Stimulated activated CD4-positive, alpha-beta T cell treated with anti-CD3 and anti-CD28 coated beads, Interleukin-2, amount 100 ng/mL, for 48 hours (primary cell): ENCODE results near the gene PDP2.

Experiments used
- DNase-seq, 2 donors: peaks; one replicate each; pipeline ENCODE4 v3.0.0-alpha.2; 2020

Gene PDP2

DNA sequence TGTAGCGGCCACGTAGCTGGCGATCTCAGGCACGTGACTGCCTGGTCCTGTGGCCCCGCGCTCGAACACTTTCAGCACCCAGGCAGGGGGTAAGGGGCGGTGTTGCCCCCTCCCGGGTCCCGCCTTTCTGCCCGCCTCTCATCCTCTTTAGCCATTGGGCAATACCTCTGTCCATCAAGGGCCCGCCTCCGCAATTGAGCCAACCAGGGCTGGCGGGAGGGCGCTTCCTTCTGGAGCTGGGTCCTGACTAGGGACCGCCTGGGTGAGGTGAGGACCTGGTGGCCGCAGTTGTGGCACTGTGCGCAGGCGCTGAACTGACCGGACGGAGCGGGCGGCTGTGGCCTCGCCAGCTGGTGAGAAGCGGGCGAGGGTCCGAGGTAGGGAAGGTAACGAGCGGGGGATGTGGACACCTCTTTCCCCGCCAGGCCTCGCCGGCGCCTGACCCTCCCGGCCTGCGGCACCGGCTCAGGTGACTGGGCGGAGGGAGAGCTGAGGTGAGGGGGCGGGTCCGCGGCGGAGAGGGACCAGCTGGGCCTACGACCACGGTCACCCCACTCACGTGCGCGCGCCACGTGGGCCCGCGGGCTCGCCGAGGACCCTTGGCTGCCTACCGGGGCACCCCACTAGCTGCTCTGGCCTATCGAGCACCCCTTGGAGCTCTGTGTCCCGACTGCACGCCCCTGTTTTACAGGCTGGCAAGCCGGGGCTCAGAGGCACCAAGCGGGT lies at the start of gene PDP2:
Gene PDP2, plus strand, starts transcription at position 228 of the 726 bp plus-strand sequence. CDS start 3,770 bp downstream, outside the sequence.
- DNase-seq = peak; percentile 88 to 90

DNA sequence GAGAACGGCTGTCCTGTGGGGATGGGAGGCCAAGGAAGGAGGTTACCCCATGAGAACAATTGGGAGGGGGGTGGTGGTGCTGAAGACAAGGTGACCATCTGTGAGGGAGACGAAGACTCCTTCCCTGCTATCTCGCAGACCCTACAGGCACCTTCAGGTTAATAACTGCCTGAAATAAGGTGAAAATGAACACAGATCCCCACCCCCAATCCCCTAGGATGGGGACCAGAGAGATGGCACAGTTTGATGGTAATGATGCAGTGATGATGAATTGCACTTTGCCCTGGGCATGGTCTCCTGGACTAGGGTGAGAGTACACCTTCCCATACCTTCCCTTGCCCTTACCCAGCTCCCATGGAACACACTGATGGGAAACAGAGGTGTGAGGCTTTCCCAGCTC lies 48.1 kb upstream of the PDP2 start:
- no peak for DNase-seq

GRCh38 chr16:66832661-66833305 lies 47.5 kb upstream of the PDP2 start:
- no peak for DNase-seq

- DNase-seq = no peak
These were observed 45.6 kb upstream of the PDP2 start for GRCh38 chr16:66834746-66835145.

GRCh38 chr16:66840883-66841282 lies 39.4 kb upstream of the PDP2 start:
- no peak for DNase-seq

- DNase-seq = no peak
These were observed 38.9 kb upstream of the PDP2 start for GRCh38 chr16:66841366-66841765.

GRCh38 chr16:66842765-66843164 lies 37.5 kb upstream of the PDP2 start:
- DNase-seq = no peak

DNA sequence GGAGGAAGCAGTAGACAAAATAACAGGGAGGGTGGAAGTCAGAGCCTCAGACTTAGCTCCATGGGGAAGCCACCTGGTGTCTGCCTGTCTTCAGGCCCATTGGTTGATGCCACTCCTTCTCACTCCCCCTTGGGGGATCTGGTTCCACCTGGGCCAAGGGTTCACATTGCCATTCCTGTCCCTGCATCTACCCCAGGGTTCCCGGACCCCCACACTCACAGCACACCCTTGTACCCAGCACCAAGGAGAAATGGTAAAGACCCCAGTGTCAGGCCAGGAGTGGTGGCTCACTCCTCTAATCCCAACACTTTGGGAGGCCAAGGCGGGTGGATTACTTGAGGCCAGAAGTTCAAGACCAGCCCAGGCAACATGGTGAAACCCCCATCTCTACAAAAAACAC lies 37.1 kb upstream of the PDP2 start:
- DNase-seq = no peak

DNA sequence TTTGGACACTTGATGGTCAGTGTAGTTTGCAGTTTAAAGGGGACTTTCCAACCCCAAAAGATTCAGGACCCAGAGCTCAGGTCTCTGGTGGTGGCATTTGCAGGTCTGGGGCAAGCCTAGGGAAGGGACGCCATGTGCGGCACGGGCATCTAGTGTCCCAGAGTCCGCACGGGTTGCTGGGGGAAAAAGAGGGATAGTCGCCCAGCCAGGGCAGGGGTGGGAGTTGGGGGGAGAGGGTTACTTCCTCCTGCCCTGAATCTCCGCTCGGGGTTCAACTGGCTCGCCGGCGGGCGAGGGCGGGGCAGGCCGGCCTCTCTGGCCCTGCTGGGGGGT lies 36.3 kb upstream of the PDP2 start:
- DNase-seq = no peak

DNA sequence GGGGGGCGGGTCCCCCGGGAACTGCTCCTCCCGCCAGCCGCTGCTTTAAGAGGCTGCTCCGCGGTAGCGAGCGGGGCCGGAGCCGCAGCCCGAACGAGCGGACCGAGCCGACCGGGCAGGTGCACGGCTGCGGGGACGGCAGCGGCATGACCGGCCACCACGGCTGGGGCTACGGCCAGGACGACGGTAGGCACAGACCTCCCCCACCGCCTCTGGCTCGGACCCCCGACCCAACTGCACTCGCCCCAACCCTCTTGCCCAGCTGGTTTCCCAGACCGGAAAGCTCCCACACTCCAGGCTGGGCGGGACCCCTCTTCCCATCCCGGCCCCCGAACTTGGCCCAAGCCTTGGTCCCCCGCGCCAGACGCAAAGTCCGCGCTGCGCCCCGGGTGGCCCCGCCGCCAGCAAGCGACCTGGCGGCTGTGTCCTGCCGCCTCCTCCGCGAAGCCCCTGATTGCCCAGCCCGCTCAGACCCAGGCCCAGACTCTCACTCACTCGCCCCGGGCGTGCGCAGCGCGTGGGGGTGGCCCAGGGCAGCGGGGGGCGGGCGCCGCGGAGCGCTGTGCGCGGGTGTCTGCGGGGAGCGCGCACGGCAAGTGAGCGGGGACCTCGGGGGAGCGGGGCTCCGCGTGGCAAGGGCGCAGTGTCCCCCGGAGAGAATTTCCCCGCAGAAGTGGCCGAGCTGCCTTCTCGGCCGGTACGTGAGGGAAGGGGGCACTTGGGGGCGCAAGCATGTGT lies 35.8 kb upstream of the PDP2 start, which contains the start of gene CA7:
Gene CA7, plus strand, starts transcription at position 73 of the 738 bp plus-strand sequence. Its CDS starts 74 bp downstream, at position 147.
- no peak for DNase-seq

- DNase-seq = no peak
These were observed 35.3 kb upstream of the PDP2 start for GRCh38 chr16:66845080-66845410.

- no peak for DNase-seq
These were observed 34.5 kb upstream of the PDP2 start for GRCh38 chr16:66845791-66846221.

DNA sequence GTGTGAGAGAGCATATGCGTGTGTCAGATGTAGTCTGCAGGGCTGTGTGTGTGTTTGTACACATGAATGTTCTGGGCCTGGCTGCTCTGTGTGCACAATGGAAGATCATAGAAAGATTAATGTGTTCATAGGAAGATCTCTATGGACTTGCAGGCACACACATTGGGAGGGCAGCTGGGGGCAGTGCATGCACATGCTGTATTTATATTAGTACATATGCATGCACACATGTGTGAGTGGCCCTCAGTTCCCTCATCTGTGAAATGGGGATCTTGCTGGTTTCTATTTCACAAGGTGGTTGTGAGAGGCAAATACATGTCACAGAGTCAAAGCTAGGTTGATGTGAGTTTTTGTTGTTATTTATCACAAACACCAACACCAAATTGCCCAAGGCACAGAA lies 34.0 kb upstream of the PDP2 start:
- no peak for DNase-seq

DNA sequence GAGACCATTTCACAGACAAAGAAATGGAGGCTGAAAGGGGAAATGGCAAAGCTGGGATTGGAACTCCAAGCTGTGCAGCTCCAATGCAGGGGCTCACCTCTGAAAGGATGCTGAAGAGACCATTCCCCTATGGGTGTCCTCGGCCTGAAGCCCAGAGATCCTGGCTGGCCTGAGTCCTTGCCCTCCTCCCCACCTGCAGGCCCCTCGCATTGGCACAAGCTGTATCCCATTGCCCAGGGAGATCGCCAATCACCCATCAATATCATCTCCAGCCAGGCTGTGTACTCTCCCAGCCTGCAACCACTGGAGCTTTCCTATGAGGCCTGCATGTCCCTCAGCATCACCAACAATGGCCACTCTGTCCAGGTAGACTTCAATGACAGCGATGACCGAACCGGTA lies 33.5 kb upstream of the PDP2 start:
- DNase-seq = no peak

GRCh38 chr16:66847533-66848067 lies 32.7 kb upstream of the PDP2 start:
- no peak for DNase-seq

DNA sequence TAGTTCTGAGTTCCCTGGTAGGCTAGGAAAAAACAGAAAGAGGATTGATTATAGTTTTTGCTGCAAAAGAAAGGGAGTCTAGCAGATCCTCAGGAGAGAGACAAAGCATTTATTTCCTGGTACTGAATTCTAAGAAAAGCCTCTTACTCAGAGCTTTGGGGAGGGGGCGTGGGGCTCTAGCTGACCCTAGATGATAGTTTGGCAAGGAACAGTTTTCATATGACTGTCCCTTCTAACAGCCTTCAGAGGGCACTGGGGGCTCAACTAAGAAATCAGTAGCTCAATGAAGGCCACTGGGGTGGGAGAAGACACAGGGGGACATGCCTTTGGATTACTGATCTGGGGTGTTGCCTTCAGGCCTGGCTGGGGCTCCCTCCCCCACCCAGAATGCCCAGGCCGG lies 32.1 kb upstream of the PDP2 start:
- no peak for DNase-seq

DNA sequence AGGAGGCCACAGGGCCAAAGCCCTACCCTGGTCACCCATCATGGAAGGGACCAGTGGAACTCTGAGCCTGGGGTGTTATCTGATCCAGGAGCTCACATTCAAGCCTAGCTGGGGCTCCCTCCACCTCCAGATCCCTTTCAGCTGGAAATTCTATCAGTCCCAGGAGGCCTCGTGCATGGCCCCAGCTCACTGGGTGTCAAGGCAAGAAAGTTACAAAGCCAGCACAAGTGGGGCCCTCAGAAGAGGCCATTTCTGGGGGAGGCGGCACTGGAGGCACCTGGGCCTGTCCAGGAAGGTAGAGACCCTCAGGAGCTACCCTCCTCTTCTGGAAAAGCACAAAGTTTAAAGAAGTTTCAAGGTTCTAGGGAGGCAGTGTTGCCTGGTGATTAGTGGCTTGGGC lies 31.3 kb upstream of the PDP2 start:
- DNase-seq = no peak

GRCh38 chr16:66849549-66849948 lies 30.8 kb upstream of the PDP2 start:
- DNase-seq = no peak

DNA sequence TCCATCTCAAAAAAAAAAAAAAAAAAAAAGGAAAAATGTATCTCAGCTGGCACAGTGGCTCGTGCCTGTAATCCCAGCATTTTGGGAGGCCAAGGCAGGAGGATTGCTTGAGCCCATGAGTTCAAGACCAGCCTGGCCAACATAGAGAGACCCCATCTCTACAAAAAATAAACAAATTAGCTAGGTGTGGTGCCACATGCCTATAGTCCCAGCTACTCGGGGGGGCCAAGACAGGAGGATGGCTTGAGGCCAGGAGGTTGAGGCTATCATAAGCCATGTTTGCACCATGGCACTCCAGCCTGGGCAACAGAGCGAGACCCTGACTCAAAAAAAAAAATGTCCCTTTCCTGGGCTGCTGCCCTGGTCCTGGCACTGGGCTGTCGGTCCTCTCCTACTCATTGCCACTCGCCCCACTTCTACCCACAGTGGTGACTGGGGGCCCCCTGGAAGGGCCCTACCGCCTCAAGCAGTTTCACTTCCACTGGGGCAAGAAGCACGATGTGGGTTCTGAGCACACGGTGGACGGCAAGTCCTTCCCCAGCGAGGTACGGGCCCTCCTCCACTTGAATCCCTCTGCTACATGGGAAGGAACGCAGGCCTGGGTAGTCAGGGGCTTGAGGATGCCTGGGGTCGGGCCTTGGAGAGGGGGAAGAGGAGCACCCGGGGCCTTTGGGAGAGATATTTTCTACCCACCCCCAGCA lies 30.1 kb upstream of the PDP2 start:
- no peak for DNase-seq

DNA sequence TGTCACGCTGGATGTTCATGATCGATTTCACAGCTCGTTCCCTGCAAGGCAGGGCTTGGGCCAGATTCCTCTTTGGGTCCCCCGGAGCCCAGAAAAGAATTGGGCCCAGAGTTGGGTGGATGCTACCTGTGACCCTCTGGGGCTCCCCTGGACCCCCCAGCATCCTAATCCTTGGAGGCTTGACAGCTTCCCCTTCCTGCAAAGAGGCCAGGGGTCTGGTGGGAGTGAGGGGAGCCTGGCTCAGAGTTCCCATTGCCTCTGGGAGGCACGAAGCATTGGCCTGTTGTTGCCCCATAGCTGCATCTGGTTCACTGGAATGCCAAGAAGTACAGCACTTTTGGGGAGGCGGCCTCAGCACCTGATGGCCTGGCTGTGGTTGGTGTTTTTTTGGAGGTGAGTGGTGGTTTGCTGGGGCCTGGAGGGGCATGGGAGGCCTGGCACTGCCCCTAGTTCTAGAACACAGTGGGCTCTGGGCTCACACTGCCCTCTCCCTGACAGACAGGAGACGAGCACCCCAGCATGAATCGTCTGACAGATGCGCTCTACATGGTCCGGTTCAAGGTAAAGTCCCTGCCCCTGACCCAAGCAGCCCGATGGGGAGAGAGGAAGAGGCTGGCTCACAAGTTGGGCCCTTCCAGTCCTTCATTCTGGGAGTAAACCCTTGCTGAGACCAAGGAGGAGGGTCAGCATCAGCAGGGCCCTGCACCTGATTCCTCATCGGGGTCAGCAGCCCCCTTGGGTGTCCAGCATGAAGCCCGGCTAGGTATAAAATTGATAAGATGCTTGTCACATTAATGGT lies 28.9 kb upstream of the PDP2 start:
- DNase-seq = no peak

GRCh38 chr16:66853261-66854139 lies 26.8 kb upstream of the PDP2 start:
- DNase-seq = no peak
